Trophoblast cell (in vitro differentiated cells and primary cell): Measurements from ENCODE around the gene ABL2.

Experiments used
- DNase-seq, 2 donors: peaks; one replicate each; pipeline ENCODE4 v3.0.0-alpha.2; 2016
- H2AFZ ChIP-seq: 2 replicates; pipeline ENCODE4 v1.6.1; 2013; ENCODE audit warnings: low read length, moderate library complexity, mild to moderate bottlenecking; ENCODE audit not compliant: insufficient read depth, poor library complexity
- H2AK5ac ChIP-seq: 2 replicates; pipeline ENCODE4 v1.6.1; 2013; ENCODE audit warnings: mild to moderate bottlenecking, low read length
- H2BK120ac ChIP-seq: 2 replicates; pipeline ENCODE4 v1.6.1; 2013; ENCODE audit warnings: low read length, mild to moderate bottlenecking, moderate library complexity; ENCODE audit not compliant: insufficient read depth, poor library complexity
- H2BK12ac ChIP-seq: 2 replicates; pipeline ENCODE4 v1.6.1; 2013; ENCODE audit warnings: mild to moderate bottlenecking, low read length, moderate library complexity
- H2BK5ac ChIP-seq: 2 replicates; pipeline ENCODE4 v1.6.1; 2013; ENCODE audit warnings: low read length, low read depth, moderate library complexity, mild to moderate bottlenecking; ENCODE audit not compliant: poor library complexity
- H3K14ac ChIP-seq: 2 replicates; pipeline ENCODE4 v1.6.1; 2013; ENCODE audit warnings: mild to moderate bottlenecking, low read length
- H3K18ac ChIP-seq: 2 replicates; pipeline ENCODE4 v1.6.1; 2013; ENCODE audit warnings: mild to moderate bottlenecking, low read length
- H3K23ac ChIP-seq: 2 replicates; pipeline ENCODE4 v1.6.1; 2013; ENCODE audit warnings: low read length
- H3K27ac ChIP-seq: 2 replicates; pipeline ENCODE4 v1.5.1; 2013; ENCODE audit warnings: low read depth, mild to moderate bottlenecking, inconsistent platforms, low read length, moderate library complexity
- H3K27me3 ChIP-seq: 2 replicates; pipeline ENCODE4 v1.6.1; 2013; ENCODE audit warnings: inconsistent platforms, mild to moderate bottlenecking, low read length, moderate library complexity; ENCODE audit not compliant: insufficient read depth
- H3K36me3 ChIP-seq, 2 experiments: 1 replicate in 1 of 2; 2 replicates in 1 of 2; pipeline ENCODE4 v1.6.1; 2013; ENCODE audit warnings: low read length in 2 of 2, mild to moderate bottlenecking in 2 of 2, moderate library complexity in 1 of 2; ENCODE audit not compliant: insufficient read depth in 2 of 2, control insufficient read depth in 1 of 2
- H3K4ac ChIP-seq: 2 replicates; pipeline ENCODE4 v1.6.1; 2013; ENCODE audit warnings: low read depth, mild to moderate bottlenecking, low read length, moderate library complexity
- H3K4me1 ChIP-seq, 2 experiments: 1 replicate in 1 of 2; 2 replicates in 1 of 2; pipeline ENCODE4 v1.6.1; 2013; ENCODE audit warnings: low read length in 2 of 2, mild to moderate bottlenecking in 2 of 2, moderate library complexity in 1 of 2; ENCODE audit not compliant: insufficient read depth in 2 of 2, control insufficient read depth in 1 of 2
- H3K4me2 ChIP-seq: 2 replicates; pipeline ENCODE4 v1.6.1; 2013; ENCODE audit warnings: inconsistent platforms, mild to moderate bottlenecking, low read length, moderate library complexity
- H3K4me3 ChIP-seq: 2 replicates; pipeline ENCODE4 v1.5.1; 2013; ENCODE audit warnings: mild to moderate bottlenecking, low read depth, low read length, inconsistent platforms
- H3K79me1 ChIP-seq: one replicate; pipeline ENCODE4 v1.6.1; 2013; ENCODE audit warnings: low read length
- H3K79me2 ChIP-seq: 2 replicates; pipeline ENCODE4 v1.6.1; 2013; ENCODE audit warnings: low read length, mild to moderate bottlenecking; ENCODE audit not compliant: control insufficient read depth, insufficient read depth, poor library complexity
- H3K9ac ChIP-seq: 2 replicates; pipeline ENCODE4 v1.6.1; 2013; ENCODE audit warnings: mild to moderate bottlenecking, low read length
- H3K9me3 ChIP-seq: 2 replicates; pipeline ENCODE4 v1.6.1; 2013; ENCODE audit warnings: low read depth, mild to moderate bottlenecking, control low read depth, inconsistent platforms, low read length; ENCODE audit not compliant: insufficient read depth
- H4K12ac ChIP-seq: 2 replicates; pipeline ENCODE4 v1.6.1; 2013; ENCODE audit warnings: low read depth, mild to moderate bottlenecking, low read length, moderate library complexity
- H4K8ac ChIP-seq: 2 replicates; pipeline ENCODE4 v1.6.1; 2013; ENCODE audit warnings: low read depth, mild to moderate bottlenecking, low read length, moderate library complexity
- H4K91ac ChIP-seq: one replicate; pipeline ENCODE4 v1.6.1; 2013; ENCODE audit warnings: low read depth, mild to moderate bottlenecking, low read length, moderate library complexity
- WGBS: extraction: QIAGEN DNeasy Blood & Tissue Kit; methylation state at CpG from one replicate; pipeline ENCODE4 v1.1.7; 2013; ENCODE audit warnings: missing lambda C conversion rate; ENCODE audit not compliant: insufficient read length, insufficient coverage; ENCODE audit errors: extremely low coverage; 5-methylcytosine and 5-hydroxymethylcytosine counted together

ABL2 gene

GRCh38 chr1:179083533-179083932 lies 145.9 kb downstream of the ABL2 start:
- Histone ChIP-seq H2AFZ (no peak overlapping the region), H3K4ac (no peak overlapping the region), H3K27me3 (no peaks in the 10 kb centered on the region), H4K8ac (no peak overlapping the region), H3K79me2 (peaks cover 2% of the 10 kb centered on the region), H4K12ac (no peak overlapping the region), H4K91ac (no peak overlapping the region), H3K27ac (no peak overlapping the region), H3K4me3 (no peak overlapping the region), H2AK5ac (no peak overlapping the region), H3K4me2 (no peak overlapping the region), H2BK12ac (no peak overlapping the region), H2BK120ac (no peak overlapping the region), H2BK5ac (no peak overlapping the region), H3K18ac (no peak overlapping the region), H3K36me3 (peaks cover 8 to 12% of the 10 kb centered on the region in 2 experiments), H3K9ac (no peak overlapping the region), H3K9me3 (peaks cover 2% of the 10 kb centered on the region), H3K79me1 (peaks cover 5% of the 10 kb centered on the region), H3K23ac (no peak overlapping the region), H3K4me1 (peaks cover 8 to 11% of the 10 kb centered on the region in 2 experiments), H3K14ac (no peak overlapping the region)
- WGBS = no CpG with 5 or more reads among the region's 8 CpGs
- DNase-seq = no peak

- Histone ChIP-seq H3K18ac (no peak overlapping the region), H4K12ac (no peak overlapping the region), H3K9ac (no peak overlapping the region), H2BK12ac (no peak overlapping the region), H3K79me1 (peaks cover 5% of the 10 kb centered on the region), H4K8ac (no peak overlapping the region), H3K4me2 (peak overlapping the region; percentile 71), H3K4me3 (peak overlapping the region; percentile 89), H3K27ac (no peak overlapping the region), H2AFZ (peak overlapping the region; percentile 23), H3K36me3 (peaks cover 8 to 12% of the 10 kb centered on the region in 2 experiments), H3K79me2 (peaks cover 2% of the 10 kb centered on the region), H3K23ac (no peak overlapping the region), H4K91ac (no peak overlapping the region), H3K4ac (no peak overlapping the region), H3K14ac (no peak overlapping the region), H2BK5ac (no peak overlapping the region), H2BK120ac (no peak overlapping the region), H3K27me3 (no peaks in the 10 kb centered on the region), H3K9me3 (peaks cover 2% of the 10 kb centered on the region), H3K4me1 (peaks cover 8 to 11% of the 10 kb centered on the region in 2 experiments), H2AK5ac (no peak overlapping the region)
- no CpG with 5 or more reads among the region's 3 CpGs for WGBS
- no peak for DNase-seq
These were observed 146.5 kb downstream of the ABL2 start for GRCh38 chr1:179082999-179083335.

GRCh38 chr1:179082333-179082998 lies 147.0 kb downstream of the ABL2 start:
- H2AFZ ChIP-seq = peak overlapping the region; percentile 53
- peak overlapping the region; percentile 55 for H4K12ac ChIP-seq
- peak overlapping the region; percentile 38 for H2BK5ac ChIP-seq
- peak overlapping the region; percentile 79 for H3K18ac ChIP-seq
- H3K36me3 ChIP-seq = peaks cover 8 to 12% of the 10 kb centered on the region in 2 experiments
- H3K4ac ChIP-seq = peak overlapping the region; percentile 25
- DNase-seq = peak; percentile 4 to 38
- peak overlapping the region; percentile 69 for H3K27ac ChIP-seq
- H3K4me1 ChIP-seq = peaks cover 8 to 11% of the 10 kb centered on the region in 2 experiments
- H2AK5ac ChIP-seq = no peak overlapping the region
- peaks cover 2% of the 10 kb centered on the region for H3K79me2 ChIP-seq
- H3K4me3 ChIP-seq = peak overlapping the region; percentile 89
- H4K8ac ChIP-seq = peak overlapping the region; percentile 82
- no peak overlapping the region for H3K23ac ChIP-seq
- H3K9ac ChIP-seq = peak overlapping the region; percentile 92
- H2BK12ac ChIP-seq = no peak overlapping the region
- H3K79me1 ChIP-seq = peaks cover 5% of the 10 kb centered on the region
- H3K9me3 ChIP-seq = peaks cover 2% of the 10 kb centered on the region
- H3K27me3 ChIP-seq = no peaks in the 10 kb centered on the region
- peak overlapping the region; percentile 71 for H3K4me2 ChIP-seq
- H3K14ac ChIP-seq = peak overlapping the region; percentile 58
- peak overlapping the region; percentile 54 for H2BK120ac ChIP-seq
- H4K91ac ChIP-seq = peak overlapping the region; percentile 78
- WGBS = no CpG with 5 or more reads among the region's 52 CpGs

- H3K4ac ChIP-seq = peak within 1 kb of the TSS; percentile 25
- peaks cover 2% of the 10 kb centered on the region for H3K9me3 ChIP-seq
- H4K8ac ChIP-seq = peak within 1 kb of the TSS; percentile 82
- H3K4me1 ChIP-seq = peaks cover 8 to 11% of the 10 kb centered on the region in 2 experiments
- peak within 1 kb of the TSS; percentile 69 for H3K27ac ChIP-seq
- peak within 1 kb of the TSS; percentile 71 for H3K4me2 ChIP-seq
- H2BK5ac ChIP-seq = peak within 1 kb of the TSS; percentile 38
- peak within 1 kb of the TSS; percentile 58 for H3K14ac ChIP-seq
- peak within 1 kb of the TSS; percentile 79 for H3K18ac ChIP-seq
- H3K23ac ChIP-seq = no peak within 1 kb of the TSS
- peak within 1 kb of the TSS; percentile 77 for H2AFZ ChIP-seq
- H3K9ac ChIP-seq = peak within 1 kb of the TSS; percentile 92
- peaks cover 2% of the 10 kb centered on the region for H3K79me2 ChIP-seq
- DNase-seq = peak; percentile 79 to 81
- peak within 1 kb of the TSS; percentile 54 for H2BK120ac ChIP-seq
- H4K12ac ChIP-seq = peak within 1 kb of the TSS; percentile 55
- peak within 1 kb of the TSS; percentile 89 for H3K4me3 ChIP-seq
- WGBS = no CpG with 5 or more reads among the region's 51 CpGs
- peak within 1 kb of the TSS; percentile 78 for H4K91ac ChIP-seq
- H2BK12ac ChIP-seq = no peak within 1 kb of the TSS
- no peaks in the 10 kb centered on the region for H3K27me3 ChIP-seq
- H3K79me1 ChIP-seq = peaks cover 5% of the 10 kb centered on the region
- peaks cover 7 to 8% of the 10 kb centered on the region in 2 experiments for H3K36me3 ChIP-seq
- H2AK5ac ChIP-seq = no peak within 1 kb of the TSS
These were observed 147.7 kb downstream of the ABL2 start, which contains the start of gene TOR3A for GRCh38 chr1:179081687-179082332. TOR3A (plus strand) TSS chr1:179082070; CDS start chr1:179082129, 59 bp downstream.
